Stimulated activated CD8-positive, alpha-beta memory T cell treated with anti-CD3 and anti-CD28 coated beads, Interleukin-2, amount 100 ng/mL, for 1 hour (primary cell): ENCODE measurements around the gene RAPGEFL1.
"Not testable (repeated sequence)": the region's sequence is repeated elsewhere in the genome, so short reads cannot be mapped to it uniquely, and the experiment has no call there.

ENCODE experiments used
- DNase-seq, 2 donors: peaks; one replicate each; pipeline ENCODE4 v3.0.0-alpha.2; 2020; ENCODE audit warnings: low read depth in 2 of 2

The RAPGEFL1 gene

DNA sequence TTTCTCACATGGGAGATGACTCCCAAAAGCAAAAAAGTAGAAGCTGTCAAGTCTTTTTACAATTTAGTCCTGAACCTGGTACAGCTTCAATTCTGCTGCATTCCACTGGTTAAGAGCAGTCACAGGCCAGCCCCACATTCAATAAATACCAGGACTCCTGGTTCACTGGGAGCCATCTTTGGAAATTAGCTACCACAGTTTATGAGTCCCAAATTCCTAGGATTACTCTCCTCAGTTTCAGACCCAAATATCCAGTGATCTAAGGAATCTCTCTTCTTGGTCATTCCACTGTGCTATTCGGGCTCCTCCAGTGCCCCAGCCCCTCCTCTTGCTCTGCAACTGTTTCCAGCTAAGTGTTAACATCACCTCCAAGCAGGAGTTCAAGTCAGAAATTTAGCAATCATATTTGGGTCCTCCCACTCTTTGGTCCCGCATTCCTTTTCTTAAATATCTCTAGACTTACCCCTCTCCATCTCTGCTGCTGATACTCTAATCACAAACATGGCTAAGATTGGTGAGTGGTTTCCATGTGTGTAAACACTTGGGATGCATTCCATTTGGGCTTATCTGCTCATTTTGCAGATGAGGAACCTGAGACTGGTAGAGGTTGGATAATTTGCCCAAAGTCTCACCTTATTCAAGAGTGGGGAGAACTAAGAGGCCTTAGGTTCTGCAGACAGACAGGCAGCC is 32.3 kb downstream of the RAPGEFL1 start:
- DNase-seq = no peak

DNA sequence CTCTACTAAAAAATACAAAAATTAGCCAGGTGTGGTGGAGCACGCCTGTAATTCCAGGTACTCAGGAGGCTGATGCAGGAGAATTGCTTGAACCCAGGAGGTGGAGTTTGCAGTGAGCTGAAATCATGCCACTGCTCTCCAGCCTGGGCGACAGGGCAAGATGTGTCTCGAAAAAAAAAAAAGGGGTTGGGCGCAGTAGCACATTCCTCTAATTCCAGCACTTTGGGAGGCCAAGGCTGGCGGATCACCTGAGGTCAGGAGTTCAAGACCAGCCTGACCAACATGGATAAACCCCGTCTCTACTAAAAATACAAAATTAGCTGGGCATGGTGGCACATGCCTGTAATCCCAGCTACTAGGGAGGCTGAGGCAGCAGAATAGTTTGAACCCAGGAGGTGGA is 36.6 kb downstream of the RAPGEFL1 start:
- DNase-seq = not testable (repeated sequence)

DNA sequence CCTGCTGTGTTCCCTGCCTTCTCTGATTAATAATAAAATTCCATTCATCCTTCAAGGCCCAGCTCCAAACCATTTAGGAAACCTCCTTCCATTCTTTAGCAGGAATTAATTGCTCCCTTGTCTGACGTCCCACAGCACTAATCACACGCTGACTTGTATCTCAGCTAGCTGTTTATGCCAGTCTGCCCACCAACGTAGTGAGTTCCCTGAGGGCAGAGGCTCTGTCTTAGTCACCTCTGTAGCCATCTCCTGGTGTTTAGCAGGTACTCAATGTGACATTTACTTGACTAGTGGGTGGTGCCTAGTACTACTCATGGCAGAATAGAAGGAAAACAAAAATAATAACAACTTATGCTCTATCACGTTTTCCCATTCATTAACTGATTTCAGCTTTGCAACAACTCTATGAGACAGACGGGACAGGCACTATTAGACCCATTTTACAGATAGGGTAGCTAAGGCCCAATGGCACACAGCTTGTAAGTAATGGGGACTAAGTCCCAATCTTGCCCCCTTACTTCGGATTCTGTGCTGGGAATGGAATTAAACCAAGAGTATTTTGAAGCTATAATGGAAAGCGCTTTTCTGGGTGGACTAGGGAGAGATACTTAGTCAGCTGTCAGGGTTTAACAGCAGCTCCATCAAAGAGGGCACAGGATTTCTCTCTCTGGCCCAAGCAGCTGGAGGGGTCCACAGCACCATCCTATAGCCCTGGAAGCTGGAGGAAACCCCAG is 40.9 kb downstream of the RAPGEFL1 start:
- DNase-seq = no peak

DNA sequence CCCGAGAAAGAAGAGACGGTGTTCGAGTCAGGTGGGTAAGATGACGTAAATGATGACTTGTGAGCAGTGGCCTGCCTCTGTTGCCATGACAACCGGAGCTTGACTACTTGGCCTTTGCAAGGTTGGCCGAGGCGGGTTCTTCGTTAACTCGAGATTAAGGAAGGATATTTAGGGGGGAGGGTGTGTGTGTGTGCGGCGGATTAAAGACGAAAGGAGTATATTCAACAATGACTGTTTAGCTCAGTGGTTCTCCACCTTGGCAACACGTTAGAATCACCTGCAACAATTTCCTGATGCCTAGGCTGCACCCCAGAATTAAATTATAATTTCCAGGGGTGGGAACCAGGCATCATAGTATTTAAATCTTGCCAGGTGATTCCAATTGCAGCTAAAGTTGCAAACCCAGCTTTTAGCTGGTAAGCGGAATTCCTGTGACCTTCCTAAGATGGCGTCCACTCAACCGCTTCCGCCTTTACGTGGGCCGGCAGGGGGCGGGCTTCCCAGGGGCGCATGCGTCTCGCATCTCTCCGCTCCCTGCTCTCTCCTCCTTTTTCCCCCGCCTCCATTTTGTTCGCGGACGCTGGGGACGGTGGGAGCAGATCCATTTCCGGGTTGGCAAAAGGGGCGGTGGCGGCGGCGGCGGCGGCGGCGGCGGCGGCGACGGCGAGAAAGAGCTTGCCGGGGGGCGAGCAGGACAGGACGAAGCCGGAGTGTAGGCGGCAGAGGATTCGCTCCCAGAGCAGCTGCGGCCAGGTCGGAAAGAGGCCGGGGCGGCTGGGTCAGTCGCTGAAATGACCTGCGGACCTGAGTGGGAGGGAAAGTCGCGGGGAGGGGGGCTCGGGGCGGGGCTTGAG is 41.7 kb downstream of the RAPGEFL1 start, which contains the start of gene WIPF2:
Gene WIPF2 (plus strand): TSS at position 565 of the 854 bp plus-strand sequence. CDS start 37,156 bp downstream, outside the sequence.
- DNase-seq = peak; percentile 91 to 93

DNA sequence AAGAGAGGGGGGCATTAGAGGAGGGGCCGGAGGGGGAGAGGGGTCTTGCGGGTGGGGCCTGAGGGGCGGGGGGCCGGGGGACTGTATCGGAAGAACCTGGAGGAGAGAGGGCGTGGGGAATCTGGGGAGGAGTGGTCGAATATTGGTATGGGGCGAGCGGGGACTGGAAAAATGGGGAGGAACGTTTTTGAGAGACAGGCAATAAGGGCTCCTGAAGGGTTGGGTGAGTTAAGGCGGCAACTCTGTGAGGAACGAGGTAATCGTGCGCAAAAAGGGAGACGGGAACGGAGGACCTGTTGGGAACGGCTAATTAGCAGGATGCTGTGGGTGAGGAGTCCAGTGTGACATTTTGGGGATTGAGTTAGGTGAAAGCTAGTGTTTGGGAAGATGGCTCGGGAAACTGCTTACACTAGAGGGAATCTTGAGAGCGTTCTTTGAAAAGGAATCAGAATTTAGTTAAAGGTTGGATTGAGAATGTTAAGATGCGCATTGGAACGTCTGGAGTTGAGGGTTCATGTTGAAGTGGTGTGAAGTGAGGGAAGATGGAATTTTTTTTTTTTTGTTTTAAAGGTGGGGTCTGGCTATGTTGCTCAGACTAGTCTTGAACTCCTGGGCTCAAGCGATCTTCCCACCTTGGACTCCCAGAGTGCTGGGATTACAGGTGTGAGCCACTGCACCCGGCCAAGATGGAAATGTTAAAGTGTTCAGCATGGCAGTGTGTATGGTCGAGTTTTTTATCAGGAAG is 42.5 kb downstream of the RAPGEFL1 start:
- DNase-seq = peak in 1 of 2 donors; percentile 5

DNA sequence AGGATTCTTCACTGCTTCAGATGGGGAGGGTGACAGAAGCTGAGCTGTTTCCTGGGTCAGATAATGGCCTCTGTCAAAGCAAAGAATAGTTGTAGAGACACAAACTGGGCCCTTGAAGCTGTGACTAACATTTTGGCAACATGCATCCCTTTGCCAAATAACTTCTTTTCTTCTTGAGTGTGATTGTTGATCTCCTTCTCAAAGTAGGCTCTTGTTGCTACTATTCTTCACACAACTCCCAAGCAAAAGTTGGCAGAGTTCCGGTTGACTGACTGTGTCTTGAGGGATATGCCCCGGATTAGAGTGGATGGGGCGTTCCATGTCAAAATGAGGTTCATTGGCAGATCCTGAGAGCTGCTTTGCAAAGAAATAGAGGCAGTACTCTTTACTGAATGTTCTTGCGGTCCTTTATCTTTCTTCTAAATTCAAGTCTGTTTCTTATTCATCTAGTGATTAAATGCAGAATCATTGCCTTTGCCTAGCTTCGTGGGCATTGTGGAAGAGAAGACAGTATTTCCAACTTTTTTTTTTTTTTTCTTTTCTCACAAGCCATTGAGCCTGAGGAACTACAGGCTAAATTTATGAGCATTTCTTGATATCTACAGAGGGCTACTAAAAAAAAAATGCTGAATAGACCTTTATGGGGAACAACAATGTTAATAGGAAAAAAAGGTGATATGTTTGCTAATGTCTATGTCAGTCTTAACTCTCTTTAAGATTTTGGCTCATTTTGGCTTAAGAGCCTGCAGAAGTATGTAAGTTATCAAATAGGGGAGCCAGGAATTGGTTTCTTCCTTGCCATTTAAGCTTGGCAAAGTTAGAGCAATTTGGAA is 47.7 kb downstream of the RAPGEFL1 start:
- no peak for DNase-seq

DNA sequence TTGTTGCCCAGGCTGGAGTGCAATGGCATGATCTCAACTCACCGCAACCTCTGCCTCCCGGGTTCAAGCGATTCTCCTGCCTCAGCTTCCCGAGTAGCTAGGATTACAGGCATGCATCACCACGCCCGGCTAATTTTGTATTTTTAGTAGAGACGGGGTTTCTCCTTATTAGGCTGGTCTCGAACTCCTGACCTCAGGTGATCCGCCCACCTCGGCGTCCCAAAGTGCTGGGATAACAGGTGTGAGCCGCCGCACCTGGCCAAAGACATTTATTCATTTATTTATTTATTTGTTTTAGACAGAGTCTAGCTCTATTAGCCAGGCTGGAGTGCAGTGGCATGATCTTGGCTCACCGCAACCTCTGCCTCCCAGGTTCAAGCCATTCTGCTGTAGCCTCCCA is 51.9 kb downstream of the RAPGEFL1 start:
- not testable (repeated sequence) for DNase-seq

DNA sequence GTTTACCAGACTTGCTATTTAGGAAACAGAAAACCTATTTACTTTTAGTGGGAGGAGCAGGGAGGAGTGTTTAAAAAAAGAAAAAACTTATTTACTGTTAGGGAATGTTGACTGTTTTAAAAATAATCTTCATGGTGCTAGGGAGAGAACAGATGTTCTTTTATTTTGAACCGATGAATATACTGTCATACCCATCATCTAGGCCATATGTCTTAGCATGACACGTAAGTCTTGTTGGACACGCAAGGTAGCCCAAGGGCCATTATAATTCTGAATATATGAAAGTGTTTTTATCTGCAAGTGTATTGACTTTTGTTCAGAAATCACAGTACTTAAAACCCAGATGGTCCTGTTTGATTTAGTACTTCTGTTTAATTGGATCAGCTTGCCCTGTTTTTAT is 53.4 kb downstream of the RAPGEFL1 start:
- DNase-seq = no peak

DNA sequence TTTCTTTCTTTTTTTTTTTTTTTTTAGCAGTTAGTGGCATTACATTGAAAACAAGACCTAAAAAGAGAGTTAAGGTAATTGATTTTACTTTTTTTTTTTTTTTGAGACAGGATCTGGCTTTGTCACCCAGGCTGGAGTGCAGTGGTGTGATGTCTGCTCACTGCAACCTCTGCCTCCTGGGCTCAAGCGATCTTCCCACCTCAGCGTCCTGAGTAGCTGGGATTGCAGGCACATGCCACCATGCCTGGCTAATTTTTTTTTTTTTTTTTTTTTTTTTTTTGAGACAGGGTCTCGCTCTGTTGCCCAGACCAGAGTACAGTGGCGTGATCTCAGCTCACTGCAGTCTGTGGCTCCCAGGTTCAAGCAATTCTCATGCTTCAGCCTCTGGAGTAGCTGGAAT is 54.7 kb downstream of the RAPGEFL1 start:
- not testable (repeated sequence) for DNase-seq

DNA sequence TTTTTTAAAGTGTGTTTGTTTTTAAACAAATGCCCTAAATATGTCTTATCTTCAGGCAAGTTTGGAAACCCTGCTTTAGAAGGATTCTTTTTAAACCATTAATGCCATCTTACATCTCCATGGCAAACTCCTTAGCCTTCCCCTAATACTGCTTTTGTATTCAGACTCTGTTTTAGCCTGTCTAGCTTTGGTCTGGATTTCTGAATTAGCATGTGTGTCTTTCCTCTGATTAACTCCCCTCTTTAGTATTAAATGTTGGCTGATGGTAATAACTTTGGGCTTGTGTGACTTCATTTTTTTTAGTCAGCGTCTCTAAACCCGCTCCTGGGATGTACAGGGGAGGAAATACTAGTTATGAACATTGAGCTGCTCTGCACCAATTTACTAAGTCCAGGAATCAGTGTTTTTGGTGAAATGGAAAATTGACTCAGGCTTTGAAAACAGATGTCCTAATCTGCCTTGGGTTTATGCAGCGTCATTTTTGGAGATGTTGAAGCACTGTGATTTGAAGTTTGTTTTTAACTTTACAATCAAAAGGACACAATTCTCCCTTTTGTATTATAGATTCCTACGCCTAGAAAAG is 64.1 kb downstream of the RAPGEFL1 start:
- DNase-seq = no peak

DNA sequence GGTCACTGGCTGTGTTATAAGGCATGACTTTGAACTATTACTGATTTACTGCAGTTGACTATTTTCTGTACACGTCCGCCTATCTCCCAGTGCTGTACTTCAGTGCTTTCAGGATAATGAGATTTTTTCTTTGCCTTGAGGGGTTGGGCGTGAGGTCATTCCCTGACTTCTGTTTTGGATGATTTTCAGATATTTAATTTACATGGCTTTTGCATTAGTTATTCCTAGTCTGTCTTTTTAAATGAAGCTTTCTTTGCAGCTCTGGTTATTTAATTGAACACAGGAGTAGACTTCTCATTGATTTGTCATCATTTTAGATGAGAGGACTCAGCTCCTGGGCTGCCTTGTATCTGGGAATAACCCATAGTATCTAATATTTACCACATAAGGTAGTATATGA is 65.5 kb downstream of the RAPGEFL1 start:
- DNase-seq = no peak

DNA sequence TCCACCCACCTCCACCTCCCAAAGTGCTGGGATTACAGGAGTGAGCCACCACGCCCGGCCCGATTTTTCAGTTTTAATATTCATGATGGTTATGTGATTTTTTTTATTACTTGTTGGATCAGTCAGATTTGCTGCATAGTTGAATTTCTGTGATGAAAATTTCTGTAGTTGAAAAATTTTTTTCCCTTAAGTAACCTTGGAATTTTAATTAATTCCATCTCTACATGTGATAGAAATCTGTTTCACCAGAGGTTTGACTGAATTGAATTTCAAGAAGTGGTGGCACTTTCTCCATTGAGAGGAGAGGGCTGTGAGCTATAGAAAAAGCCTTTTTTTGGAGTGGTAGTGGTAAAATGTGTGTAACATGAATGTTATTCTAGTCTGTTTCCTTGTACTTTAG is 66.5 kb downstream of the RAPGEFL1 start:
- DNase-seq = no peak

DNA sequence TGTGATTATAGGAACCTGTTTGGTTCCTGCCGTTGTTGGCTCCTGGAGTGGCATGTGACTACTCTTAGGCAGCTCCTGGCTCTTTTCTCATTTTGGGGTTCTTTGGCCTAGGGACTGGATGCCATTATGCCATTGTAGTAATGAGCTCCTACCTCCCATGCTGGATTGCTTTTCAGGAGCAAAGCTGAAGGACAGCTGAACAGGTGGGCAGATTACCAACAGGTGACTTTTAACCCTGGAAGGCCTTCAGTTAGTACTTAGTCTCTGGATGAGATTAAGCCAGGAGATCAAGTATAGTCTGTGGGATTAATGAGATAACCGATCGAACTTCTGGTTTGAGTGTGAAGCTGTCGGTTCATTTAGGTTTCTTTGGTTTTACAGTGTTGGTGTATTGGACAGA is 67.0 kb downstream of the RAPGEFL1 start:
- no peak for DNase-seq
